ENCODE results near the gene TPST2.
A peak's percentile ranks its signal among the peaks of the same experiment; 100 is the strongest.

The TPST2 gene

DNA sequence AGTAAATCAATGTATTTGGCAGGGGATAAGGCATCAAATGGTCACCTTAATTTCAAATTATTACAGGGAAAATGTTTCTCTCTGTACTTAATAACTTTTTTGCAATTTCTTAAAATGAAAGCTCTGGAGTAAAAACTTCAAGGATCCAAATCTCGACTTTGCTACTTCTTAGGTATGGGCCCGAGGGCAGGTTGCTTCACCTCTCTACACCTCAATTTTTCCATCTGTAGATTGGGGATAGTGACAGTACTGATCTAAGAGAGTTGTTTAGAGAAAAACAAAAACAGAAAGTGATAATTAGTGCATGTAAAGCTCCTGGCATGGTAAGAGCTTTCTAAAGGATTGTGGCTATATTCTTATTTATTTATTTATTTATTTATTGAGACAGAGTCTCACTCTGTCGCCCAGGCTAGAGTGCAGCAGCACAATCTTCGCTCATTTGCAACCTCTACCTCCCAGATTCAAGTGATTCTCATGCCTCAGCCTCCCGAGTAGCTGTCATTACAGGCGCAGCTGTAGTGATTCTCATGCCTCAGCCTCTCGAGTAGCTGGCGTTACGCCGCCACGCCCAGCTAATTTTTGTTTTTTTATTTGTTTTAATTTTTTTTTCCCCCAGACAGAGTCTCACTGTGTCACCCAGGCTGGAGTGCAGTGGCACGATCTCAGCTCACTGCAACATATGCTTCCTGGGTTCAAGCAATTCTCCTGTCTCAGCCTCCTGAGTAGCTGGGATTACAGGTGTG, 75.3 kb downstream of the TPST2 start:
- TF ChIP-seq, protein P1, sequence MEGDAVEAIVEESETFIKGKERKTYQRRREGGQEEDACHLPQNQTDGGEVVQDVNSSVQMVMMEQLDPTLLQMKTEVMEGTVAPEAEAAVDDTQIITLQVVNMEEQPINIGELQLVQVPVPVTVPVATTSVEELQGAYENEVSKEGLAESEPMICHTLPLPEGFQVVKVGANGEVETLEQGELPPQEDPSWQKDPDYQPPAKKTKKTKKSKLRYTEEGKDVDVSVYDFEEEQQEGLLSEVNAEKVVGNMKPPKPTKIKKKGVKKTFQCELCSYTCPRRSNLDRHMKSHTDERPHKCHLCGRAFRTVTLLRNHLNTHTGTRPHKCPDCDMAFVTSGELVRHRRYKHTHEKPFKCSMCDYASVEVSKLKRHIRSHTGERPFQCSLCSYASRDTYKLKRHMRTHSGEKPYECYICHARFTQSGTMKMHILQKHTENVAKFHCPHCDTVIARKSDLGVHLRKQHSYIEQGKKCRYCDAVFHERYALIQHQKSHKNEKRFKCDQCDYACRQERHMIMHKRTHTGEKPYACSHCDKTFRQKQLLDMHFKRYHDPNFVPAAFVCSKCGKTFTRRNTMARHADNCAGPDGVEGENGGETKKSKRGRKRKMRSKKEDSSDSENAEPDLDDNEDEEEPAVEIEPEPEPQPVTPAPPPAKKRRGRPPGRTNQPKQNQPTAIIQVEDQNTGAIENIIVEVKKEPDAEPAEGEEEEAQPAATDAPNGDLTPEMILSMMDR (IDR thresholded peaks at IDR 0.05) = no peak
- Histone ChIP-seq H3K27ac (no peak overlapping the region), H3K36me3 (ENCODE audit: control insufficient read depth, insufficient read depth, low read length) (no peaks in the 10 kb centered on the region)

DNA sequence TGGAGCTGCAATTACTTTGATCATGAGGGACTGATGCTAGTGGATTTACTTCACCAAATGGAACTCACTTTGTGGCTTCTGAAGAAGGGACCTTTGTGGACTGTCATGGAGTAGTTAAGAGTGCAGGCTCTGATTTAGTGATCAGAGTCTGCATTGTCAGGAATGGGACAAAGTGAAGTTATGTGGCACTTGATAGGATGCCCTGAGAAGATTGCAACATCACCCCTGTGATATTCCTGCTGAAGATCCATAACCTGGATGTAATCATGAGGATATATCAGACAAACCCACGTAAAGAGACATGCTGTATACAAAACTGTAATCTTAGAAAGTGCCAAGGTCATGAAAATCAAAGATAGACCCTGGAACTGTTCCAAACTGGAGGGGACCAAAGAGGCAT, 76.1 kb downstream of the TPST2 start:
- H3K9me3 ChIP-seq (ENCODE audit: control insufficient read depth, low read length) = no peaks in the 10 kb centered on the region
- H3K27ac ChIP-seq = no peak overlapping the region
- H3K4me1 ChIP-seq = peaks cover 2% of the 10 kb centered on the region
- H3K27me3 ChIP-seq (ENCODE audit: control insufficient read depth, insufficient read depth, low read length) = no peaks in the 10 kb centered on the region
- no peak overlapping the region for H3K4me2 ChIP-seq (ENCODE audit: low read length)
- no peak overlapping the region for H3K4me3 ChIP-seq (ENCODE audit: low read depth, low read length)
- H3K9ac ChIP-seq = no peak overlapping the region
- peaks cover 3% of the 10 kb centered on the region for H3K79me2 ChIP-seq
- no peaks in the 10 kb centered on the region for H3K36me3 ChIP-seq (ENCODE audit: control insufficient read depth, insufficient read depth, low read length)
- TF ChIP-seq, protein P1 (IDR thresholded peaks at IDR 0.05) = no peak
- no peak overlapping the region for H2AFZ ChIP-seq

More for the DNA sequence above, 75.3 kb downstream of the TPST2 start:
- Histone ChIP-seq H3K4me1 (peaks cover 2% of the 10 kb centered on the region), H3K27me3 (ENCODE audit: control insufficient read depth, insufficient read depth, low read length) (no peaks in the 10 kb centered on the region), H3K9ac (no peak overlapping the region), H3K79me2 (peaks cover 3% of the 10 kb centered on the region), H3K4me3 (ENCODE audit: low read depth, low read length) (no peak overlapping the region), H3K9me3 (ENCODE audit: control insufficient read depth, low read length) (no peaks in the 10 kb centered on the region), H3K4me2 (ENCODE audit: low read length) (no peak overlapping the region), H2AFZ (no peak overlapping the region)

DNA sequence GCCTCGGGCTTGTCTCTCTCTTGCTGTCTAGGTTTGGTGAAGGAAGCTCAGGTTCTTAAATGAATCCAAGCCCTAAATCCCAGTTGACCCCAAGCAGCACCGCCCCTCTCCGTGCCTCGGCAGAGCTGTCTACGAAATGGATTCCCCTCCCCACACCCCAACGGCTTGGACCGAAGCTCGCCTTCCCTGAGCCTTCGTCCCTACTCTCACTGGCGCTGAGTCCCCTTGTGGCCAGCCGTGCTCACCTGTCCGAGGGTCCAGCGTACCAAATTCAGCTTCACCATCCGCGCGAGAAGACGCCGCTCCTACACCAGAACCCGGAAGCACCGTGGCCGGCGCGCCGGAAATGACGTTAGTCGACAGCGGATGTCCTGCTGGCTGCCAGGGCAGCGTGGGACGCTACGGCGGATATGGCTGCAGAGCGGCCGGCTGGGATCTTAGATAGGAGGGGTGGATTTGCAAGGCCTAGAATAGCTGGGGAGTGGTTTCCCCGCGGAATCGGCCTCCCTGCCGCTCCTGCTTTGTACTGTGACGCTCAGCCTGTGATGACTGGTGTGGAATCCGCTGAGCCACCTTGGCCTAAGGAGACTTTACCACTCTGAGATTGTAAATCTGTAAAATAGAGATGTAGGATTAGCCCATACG, 77.7 kb downstream of the TPST2 start, which contains the start of gene TFIP11:
TFIP11 (minus strand) TSS at position 325 of the 645 bp plus-strand sequence. CDS start 2,201 bp downstream, outside the sequence.
- H3K79me2 ChIP-seq = peaks cover 3% of the 10 kb centered on the region
- H3K9me3 ChIP-seq (ENCODE audit: control insufficient read depth, low read length) = no peaks in the 10 kb centered on the region
- H3K27ac ChIP-seq = peak within 1 kb of the TSS; percentile 74
- H3K27me3 ChIP-seq (ENCODE audit: control insufficient read depth, insufficient read depth, low read length) = no peaks in the 10 kb centered on the region
- H3K36me3 ChIP-seq (ENCODE audit: control insufficient read depth, insufficient read depth, low read length) = no peaks in the 10 kb centered on the region
- peaks cover 2% of the 10 kb centered on the region for H3K4me1 ChIP-seq
- H3K4me3 ChIP-seq (ENCODE audit: low read depth, low read length) = peak within 1 kb of the TSS; percentile 92
- TF ChIP-seq, protein P1 (IDR thresholded peaks at IDR 0.05) = no peak
- peak within 1 kb of the TSS; percentile 88 for H2AFZ ChIP-seq
- peak within 1 kb of the TSS; percentile 34 for H3K9ac ChIP-seq
- peak within 1 kb of the TSS; percentile 99 for H3K4me2 ChIP-seq (ENCODE audit: low read length)

DNA sequence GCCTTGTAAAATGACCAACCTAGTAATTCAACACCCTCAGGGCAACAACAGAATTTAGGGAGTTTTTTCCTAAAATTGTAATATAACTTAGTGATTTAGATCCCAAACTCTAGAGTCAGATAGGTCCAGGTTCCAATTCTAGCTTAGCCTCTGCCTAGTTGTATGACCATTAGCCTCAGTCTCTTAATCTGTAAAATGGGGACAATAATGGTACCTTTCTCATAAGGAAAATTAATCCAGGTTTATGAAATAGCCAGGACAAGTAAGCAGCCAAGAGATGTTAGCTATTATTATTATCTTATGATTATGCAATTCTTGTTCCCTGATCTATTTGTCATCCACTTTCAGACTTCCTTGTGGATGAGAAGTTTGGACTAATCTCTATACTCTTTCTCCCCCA, 81.8 kb downstream of the TPST2 start:
- Histone ChIP-seq H3K9me3 (ENCODE audit: control insufficient read depth, low read length) (no peaks in the 10 kb centered on the region), H3K9ac (no peak overlapping the region), H2AFZ (no peak overlapping the region), H3K79me2 (peaks cover 3% of the 10 kb centered on the region), H3K36me3 (ENCODE audit: control insufficient read depth, insufficient read depth, low read length) (no peaks in the 10 kb centered on the region), H3K27me3 (ENCODE audit: control insufficient read depth, insufficient read depth, low read length) (no peaks in the 10 kb centered on the region), H3K27ac (no peak overlapping the region), H3K4me3 (ENCODE audit: low read depth, low read length) (no peak overlapping the region), H3K4me2 (ENCODE audit: low read length) (no peak overlapping the region), H3K4me1 (peaks cover 2% of the 10 kb centered on the region)
- TF ChIP-seq, protein P1 (IDR thresholded peaks at IDR 0.05) = no peak

All from parathyroid adenoma (tissue), 2 donors.